K562 (cell line): Measurements from ENCODE around the gene LEPROT. TPM values are rescaled to one million over a fixed set of nuclear protein-coding genes. Genes with fewer than 3 reads are reported as not detected.

Experiments used
- ATAC-seq: fragments of 200-7000 bp; cut with Tn5 transposase; 3 replicates; pipeline ENCODE4 v1.9.1; 2020; ENCODE audit warnings: moderate library complexity
- BruUV-seq: library from RNA; stranded (reverse); fragments of 400-500 nt; replicated peaks from 2 replicates; lab custom pipeline; 2021; lab: Mats Ljungman, UMichigan
- CTCF ChIA-PET: fragments of 300-600 bp; formaldehyde crosslinking; extraction: SDS; loops from one replicate; lab custom pipeline; 2021; ENCODE audit warnings: low intra/inter-chr PET ratio; lab: Yijun Ruan, JAX
- POLR2A ChIA-PET: fragments of 300-600, 350-650 bp; sonication (Branson Sonifier 250); formaldehyde crosslinking; extraction: SDS; loops from one replicate; lab custom pipeline; 2021; ENCODE audit warnings: antibody characterized with exemption, inconsistent platforms; lab: Yijun Ruan, JAX
- DNase-seq, 4 experiments: peaks; one replicate each; pipeline versions ENCODE4 v3.0.0 to v3.0.0-alpha.2; 2011 to 2018; ENCODE audit warnings: low spot score in 3 of 4, mixed read lengths in 3 of 4; ENCODE audit errors: extremely low read depth in 1 of 4
- FAIRE-seq: peaks from 2 replicates; lab custom pipeline; 2011; peaks lifted over from hg19 to GRCh38; lab: Jason Lieb, UNC
- H2AFZ ChIP-seq: 2 replicates; pipeline ENCODE4 v1.6.0; 2011; ENCODE audit warnings: low read depth, low read length, control low read depth, inconsistent platforms
- H3K27ac ChIP-seq: fragments of 200-600 bp; 3 replicates; pipeline ENCODE4 v1.8.0; 2011; ENCODE audit warnings: low read depth, mild to moderate bottlenecking, control low read depth, inconsistent platforms, low read length, moderate library complexity, mixed read lengths; ENCODE audit errors: extremely low read depth
- H3K27me3 ChIP-seq, 2 experiments: fragments of 300-600 bp in 1 of 2; 2 replicates in 1 of 2; 3 replicates in 1 of 2; pipeline versions ENCODE4 v1.6.0 to v1.8.0; 2011; ENCODE audit warnings: inconsistent platforms in 2 of 2, low read length in 2 of 2, mild to moderate bottlenecking in 1 of 2, mixed read lengths in 1 of 2, moderate library complexity in 1 of 2; ENCODE audit not compliant: control insufficient read depth in 2 of 2, insufficient read depth in 2 of 2
- H3K36me3 ChIP-seq: fragments of 300-600 bp; 3 replicates; pipeline ENCODE4 v1.8.0; 2011; ENCODE audit warnings: mild to moderate bottlenecking, low read length, inconsistent platforms; ENCODE audit not compliant: control insufficient read depth, insufficient read depth
- H3K4me1 ChIP-seq, 2 experiments: fragments of 200-600 bp in 1 of 2; replicated peaks in 1 of 2; 2 replicates in 1 of 2; 3 replicates in 1 of 2; pipeline versions ENCODE4 v1.5.1 to v1.8.0; 2011; ENCODE audit warnings: inconsistent platforms in 2 of 2, low read length in 2 of 2, mild to moderate bottlenecking in 1 of 2, mixed read lengths in 1 of 2, moderate library complexity in 1 of 2; ENCODE audit not compliant: control insufficient read depth in 2 of 2, insufficient read depth in 2 of 2
- H3K4me2 ChIP-seq: 2 replicates; pipeline ENCODE4 v1.6.1; 2011; ENCODE audit warnings: low read length, control low read depth, inconsistent platforms, mixed read lengths; ENCODE audit not compliant: insufficient read depth
- H3K4me3 ChIP-seq: fragments of 200-600 bp; sonication (generic), shearing (Covaris generic); 2 replicates; pipeline ENCODE4 v1.5.1; 2016; ENCODE audit warnings: control low read depth, inconsistent platforms
- H3K79me2 ChIP-seq: fragments of 200-600 bp; 3 replicates; pipeline ENCODE4 v1.8.0; 2011; ENCODE audit warnings: low read length, inconsistent platforms; ENCODE audit not compliant: control insufficient read depth, insufficient read depth
- H3K9ac ChIP-seq, 2 experiments: 2 replicates each; pipeline versions ENCODE4 v1.6.0 to v1.6.1; 2011; ENCODE audit warnings: low read depth in 2 of 2, low read length in 2 of 2, control low read depth in 1 of 2, inconsistent platforms in 1 of 2, mild to moderate bottlenecking in 1 of 2, mixed read lengths in 1 of 2; ENCODE audit not compliant: insufficient read depth in 1 of 2
- H3K9me1 ChIP-seq: one replicate; pipeline ENCODE4 v1.6.0; 2011; ENCODE audit warnings: inconsistent platforms, mild to moderate bottlenecking, low read length, moderate library complexity; ENCODE audit not compliant: control insufficient read depth, insufficient read depth
- H3K9me3 ChIP-seq: replicated peaks from 2 replicates; pipeline ENCODE4 v1.5.1; 2011; ENCODE audit warnings: low read depth, low read length, inconsistent platforms; ENCODE audit not compliant: control insufficient read depth, insufficient read depth
- H4K20me1 ChIP-seq: replicated peaks from 2 replicates; pipeline ENCODE4 v1.6.1; 2011; ENCODE audit warnings: low read length, inconsistent platforms, mixed read lengths; ENCODE audit not compliant: control insufficient read depth, insufficient read depth
- BMI1 ChIP-seq: fragments of 150-350 bp; IDR thresholded peaks from 2 replicates; pipeline ENCODE4 v1.6.1; 2014; ENCODE audit warnings: low read length
- CBX3 ChIP-seq, 2 experiments: IDR thresholded peaks; 1 replicate in 1 of 2; 2 replicates in 1 of 2; pipeline ENCODE4 v1.6.1; 2012; ENCODE audit warnings: inconsistent platforms in 2 of 2, low read length in 2 of 2, borderline replicate concordance in 1 of 2, control low read depth in 1 of 2
- CBX8 ChIP-seq: fragments of 200-600 bp; sonication (generic); IDR thresholded peaks from 2 replicates; pipeline ENCODE4 v1.6.1; 2012; ENCODE audit warnings: borderline replicate concordance, mixed run types, low read depth, mild to moderate bottlenecking, moderate library complexity, mixed read lengths, low read length, control low read depth, inconsistent platforms; ENCODE audit not compliant: poor library complexity, severe bottlenecking; ENCODE audit errors: extremely low read depth
- CC2D1A ChIP-seq: fragments of 450-650 bp; IDR thresholded peaks from 2 replicates; pipeline ENCODE4 v1.6.1; 2017; ENCODE audit warnings: mild to moderate bottlenecking
- IRF1 ChIP-seq: sonication (generic); formaldehyde crosslinking; IDR thresholded peaks from 2 replicates; pipeline ENCODE4 v1.8.0; 2022; ENCODE audit warnings: missing genetic modification reagents, mild to moderate bottlenecking, borderline replicate concordance
- MCM5 ChIP-seq: fragments of 450-650 bp; IDR thresholded peaks from 2 replicates; pipeline ENCODE4 v1.6.1; 2016; ENCODE audit warnings: low read depth
- SP2 ChIP-seq: IDR thresholded peaks from 2 replicates; pipeline ENCODE4 v1.6.1; 2011; ENCODE audit warnings: mild to moderate bottlenecking, low read depth, low read length, moderate library complexity; ENCODE audit not compliant: poor library complexity, severe bottlenecking; ENCODE audit errors: extremely low read depth
- SPI1 ChIP-seq: IDR thresholded peaks from 2 replicates; pipeline ENCODE4 v1.6.1; 2011; ENCODE audit warnings: low read depth, low read length, control low read depth, borderline replicate concordance
- ZNF232 ChIP-seq: sonication (generic); formaldehyde crosslinking; IDR thresholded peaks from 2 replicates; pipeline ENCODE4 v1.8.0; 2022; ENCODE audit warnings: mild to moderate bottlenecking, missing genetic modification reagents
- in situ Hi-C: fragments of 300-500 bp; cut with MboI; formaldehyde crosslinking; loops from 4 replicates; pipeline ENCODE4 v1.15.0; 2018; ENCODE audit warnings: inconsistent platforms, mixed read lengths
- intact Hi-C: fragments of 100-400 bp; cut with micrococcal nuclease; formaldehyde crosslinking; loops from 2 replicates; pipeline ENCODE4 v1.14.2; 2022
- polyA plus RNA-seq, 8 experiments: library from polyadenylated mRNA; depleted of rRNA in 4 of 8; stranded (reverse) in 5 of 8; unstranded in 3 of 8; fragments of >200 nt; fragmentation: Nextera tagmentation in 2 of 8; fragmentation: Illumina TruSeq in 1 of 8; extraction: Ambion mirVana in 2 of 8; extraction: Trizol in 1 of 8; gene quantifications; 2 replicates each; pipeline versions ENCODE4 v1.2.1 to v1.2.3, GENCODE V29; 2011 to 2014; ENCODE audit warnings: inconsistent platforms in 1 of 8, missing spikeins in 1 of 8
- total RNA-seq, 7 experiments: library from RNA; depleted of rRNA in 6 of 7; stranded (reverse); fragments of >200 nt in 6 of 7; fragmentation: Illumina TruSeq in 2 of 7; extraction: Trizol in 2 of 7; gene quantifications; 2 replicates each; pipeline versions ENCODE4 v1.2.1 to v1.2.3, GENCODE V29; 2011 to 2021; ENCODE audit warnings: low replicate concordance in 1 of 7
- TF ChIP-seq, protein P1 (sequence below): sonication (generic); formaldehyde crosslinking; IDR thresholded peaks from 2 replicates; pipeline ENCODE4 v1.8.0; 2022; ENCODE audit warnings: mild to moderate bottlenecking, low read depth, missing genetic modification reagents

Gene LEPROT
- total and polyA plus RNA-seq, 9 of the 15 experiments (the other 6 are each of a cell fraction or from before 2014, with no cell fraction given) = 28.1 to 97.5 (median 45.8) TPM

GRCh38 chr1:65457868-65458267 lies 37.4 kb downstream of the LEPROT start:
- Histone ChIP-seq H4K20me1 (no peaks in the 10 kb centered on the region), H3K27me3 (no peaks in the 10 kb centered on the region), H3K9me3 (peaks cover 10% of the 10 kb centered on the region), H3K79me2 (no peaks in the 10 kb centered on the region), H3K36me3 (peaks cover 21% of the 10 kb centered on the region), H3K9ac (no peak overlapping the region), H3K4me1 (no peaks in the 10 kb centered on the region), H3K27ac (no peak overlapping the region), H3K9me1 (no peaks in the 10 kb centered on the region), H3K4me3 (no peak overlapping the region), H2AFZ (no peak overlapping the region), H3K4me2 (no peak overlapping the region)
- ChIA-PET POLR2A (no interaction called here), CTCF (no interaction called here)
- FAIRE-seq (no peak), ATAC-seq (no peak), DNase-seq (no peak)
- TF ChIP-seq IRF1 (CRISPR knock-in tag) (no peak), CBX8 (no peak), ZNF232 (CRISPR knock-in tag) (no peak), CBX3 (IDR thresholded peaks at IDR 0.05; ENCODE audit: borderline replicate concordance in 1 of 2, low read length in 2 of 2) (no peak), MCM5 (no peak), SP2 (no peak), SPI1 (no peak), CC2D1A (no peak), BMI1 (no peak)
- TF ChIP-seq, protein P1, sequence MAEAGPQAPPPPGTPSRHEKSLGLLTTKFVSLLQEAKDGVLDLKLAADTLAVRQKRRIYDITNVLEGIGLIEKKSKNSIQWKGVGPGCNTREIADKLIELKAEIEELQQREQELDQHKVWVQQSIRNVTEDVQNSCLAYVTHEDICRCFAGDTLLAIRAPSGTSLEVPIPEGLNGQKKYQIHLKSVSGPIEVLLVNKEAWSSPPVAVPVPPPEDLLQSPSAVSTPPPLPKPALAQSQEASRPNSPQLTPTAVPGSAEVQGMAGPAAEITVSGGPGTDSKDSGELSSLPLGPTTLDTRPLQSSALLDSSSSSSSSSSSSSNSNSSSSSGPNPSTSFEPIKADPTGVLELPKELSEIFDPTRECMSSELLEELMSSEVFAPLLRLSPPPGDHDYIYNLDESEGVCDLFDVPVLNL = no peak
- intact Hi-C loops = no loop called here
- BruUV-seq = no TSS peak
- in situ Hi-C loops = no loop called here
